GM12878 (cell line): ENCODE data around the gene AP3M1. TPM values are rescaled to one million over a fixed set of nuclear protein-coding genes. Genes with fewer than 3 reads are reported as not detected.

Source experiments
- ATAC-seq: fragments of 200-7000 bp; cut with Tn5 transposase; 3 replicates; pipeline ENCODE4 v1.9.1; 2020; ENCODE audit warnings: mild to moderate bottlenecking, moderate library complexity
- BruUV-seq: library from RNA; stranded (reverse); fragments of 400-500 nt; replicated peaks from 2 replicates; lab custom pipeline; 2021; lab: Mats Ljungman, UMichigan
- CTCF ChIA-PET: fragments of 300-600 bp; sonication (Branson Sonifier 250); formaldehyde crosslinking; extraction: SDS; loops from one replicate; lab custom pipeline; 2021; ENCODE audit warnings: inconsistent platforms; lab: Yijun Ruan, JAX
- POLR2A ChIA-PET: fragments of 350-600 bp; formaldehyde crosslinking; extraction: SDS; loops from one replicate; lab custom pipeline; 2021; ENCODE audit warnings: inconsistent platforms; lab: Charles Lee
- RAD21 ChIA-PET: fragments of 300-600 bp; sonication (Branson Sonifier 250); formaldehyde crosslinking; loops from one replicate; lab custom pipeline; 2023; ENCODE audit warnings: antibody characterized with exemption; ENCODE audit not compliant: unreplicated experiment; lab: Charles Lee
- SMC1A ChIA-PET: fragments of 300-600 bp; sonication (Branson Sonifier 250); formaldehyde crosslinking; loops from one replicate; lab custom pipeline; 2023; ENCODE audit not compliant: unreplicated experiment, uncharacterized antibody; lab: Charles Lee
- DNase-seq: peaks from one replicate; pipeline ENCODE4 v3.0.0-alpha.2; 2011; ENCODE audit warnings: low read depth, low spot score
- FAIRE-seq: peaks from 3 replicates; lab custom pipeline; 2011; peaks lifted over from hg19 to GRCh38; lab: Jason Lieb, UNC
- H2AFZ ChIP-seq: 2 replicates; pipeline ENCODE4 v1.6.0; 2011; ENCODE audit warnings: low read depth, low read length, control low read depth; ENCODE audit not compliant: control insufficient read depth
- H3K27ac ChIP-seq: 2 replicates; pipeline ENCODE4 v1.5.1; 2011; ENCODE audit warnings: control low read depth; ENCODE audit not compliant: control insufficient read depth, insufficient read depth
- H3K27me3 ChIP-seq, 2 experiments: replicated peaks in 1 of 2; 2 replicates each; pipeline versions ENCODE4 v1.6.0 to v1.6.1; 2011; ENCODE audit warnings: low read length in 1 of 2; ENCODE audit not compliant: control insufficient read depth in 2 of 2, insufficient read depth in 2 of 2
- H3K36me3 ChIP-seq, 2 experiments: 2 replicates each; pipeline ENCODE4 v1.5.1; 2011; ENCODE audit warnings: low read length in 1 of 2; ENCODE audit not compliant: control insufficient read depth in 2 of 2, insufficient read depth in 2 of 2
- H3K4me1 ChIP-seq: 2 replicates; pipeline ENCODE4 v1.6.1; 2011; ENCODE audit warnings: mild to moderate bottlenecking, low read length, moderate library complexity, mixed read lengths; ENCODE audit not compliant: control insufficient read depth, insufficient read depth
- H3K4me2 ChIP-seq: 2 replicates; pipeline ENCODE4 v1.6.0; 2011; ENCODE audit warnings: control low read depth; ENCODE audit not compliant: control insufficient read depth, insufficient read depth
- H3K4me3 ChIP-seq: fragments of 200-600 bp; sonication (generic); 2 replicates; pipeline ENCODE4 v1.5.1; 2016
- H3K79me2 ChIP-seq: 2 replicates; pipeline ENCODE4 v1.6.0; 2011; ENCODE audit warnings: low read length; ENCODE audit not compliant: control insufficient read depth, insufficient read depth
- H3K9ac ChIP-seq: 2 replicates; pipeline ENCODE4 v1.8.0; 2011; ENCODE audit warnings: low read length, control low read depth, mixed read lengths; ENCODE audit not compliant: control insufficient read depth, insufficient read depth
- H3K9me3 ChIP-seq: replicated peaks from 3 replicates; pipeline ENCODE4 v1.5.1; 2011; ENCODE audit warnings: mild to moderate bottlenecking, low read length; ENCODE audit not compliant: control insufficient read depth, insufficient read depth
- H4K20me1 ChIP-seq: 2 replicates; pipeline ENCODE4 v1.6.0; 2011; ENCODE audit not compliant: control insufficient read depth, insufficient read depth
- ATF7 ChIP-seq: fragments of 450-650 bp; IDR thresholded peaks from 2 replicates; pipeline ENCODE4 v1.6.1; 2016; ENCODE audit warnings: low read depth, mild to moderate bottlenecking
- CUX1 ChIP-seq: IDR thresholded peaks from 2 replicates; pipeline ENCODE4 v1.6.1; 2012; ENCODE audit warnings: improper control_type of control experiment, low read depth, low read length; ENCODE audit not compliant: insufficient replicate concordance
- MYB ChIP-seq: fragments of 150-350 bp; IDR thresholded peaks from 2 replicates; pipeline ENCODE4 v1.6.1; 2014; ENCODE audit warnings: mild to moderate bottlenecking, low read depth, low read length, borderline replicate concordance
- SKIL ChIP-seq: fragments of 450-650 bp; IDR thresholded peaks from 2 replicates; pipeline ENCODE4 v1.6.1; 2017; ENCODE audit warnings: mild to moderate bottlenecking, low read depth, inconsistent platforms; ENCODE audit not compliant: poor library complexity, severe bottlenecking
- TCF3 ChIP-seq: IDR thresholded peaks from 2 replicates; pipeline ENCODE4 v1.6.1; 2012; ENCODE audit warnings: low read depth, mild to moderate bottlenecking, low read length, borderline replicate concordance; ENCODE audit not compliant: insufficient read depth
- TCF7 ChIP-seq: IDR thresholded peaks from 2 replicates; pipeline ENCODE4 v1.6.1; 2014; ENCODE audit warnings: antibody characterized with exemption, borderline replicate concordance
- ZNF207 ChIP-seq: fragments of 450-650 bp; IDR thresholded peaks from 2 replicates; pipeline ENCODE4 v1.6.1; 2014; ENCODE audit warnings: antibody characterized with exemption, mild to moderate bottlenecking, borderline replicate concordance
- WGBS: methylation state at CpG from one replicate; pipeline ENCODE4 v1.1.6; 2016; ENCODE audit warnings: low lambda C conversion rate; ENCODE audit not compliant: insufficient replicate concordance, insufficient coverage; ENCODE audit errors: missing lambda C conversion rate; 5-methylcytosine and 5-hydroxymethylcytosine counted together
- in situ Hi-C: fragments of 300-500 bp; cut with MboI; formaldehyde crosslinking; loops from 9 replicates; pipeline ENCODE4 v1.14.3; 2018; ENCODE audit warnings: mixed read lengths
- intact Hi-C: fragments of 100-400 bp; cut with micrococcal nuclease; formaldehyde crosslinking; loops from one replicate; pipeline ENCODE4 v1.14.2; 2022; ENCODE audit not compliant: unreplicated experiment
- polyA plus RNA-seq, 11 experiments: library from polyadenylated mRNA; depleted of rRNA in 4 of 11; unstranded in 6 of 11; stranded (reverse) in 5 of 11; fragments of >200 nt; fragmentation: Nextera tagmentation in 4 of 11; fragmentation: Illumina TruSeq in 1 of 11; extraction: Ambion mirVana in 4 of 11; extraction: Trizol in 1 of 11; gene quantifications; 1 replicate in 1 of 11; 2 replicates in 10 of 11; pipeline versions ENCODE4 v1.2.1 to v1.2.3, GENCODE V29; 2011 to 2016; ENCODE audit warnings: inconsistent platforms in 2 of 11, missing spikeins in 2 of 11, low read depth in 1 of 11
- total RNA-seq, 4 experiments: library from RNA; depleted of rRNA in 3 of 4; stranded (reverse); fragments of >200 nt in 3 of 4; fragmentation: Illumina TruSeq in 1 of 4; extraction: Trizol in 1 of 4; gene quantifications; 2 replicates each; pipeline versions ENCODE4 v1.2.1 to v1.2.3, GENCODE V29; 2013 to 2021
- TF ChIP-seq, protein P1 (sequence below): IDR thresholded peaks from 2 replicates; pipeline ENCODE4 v1.6.1; 2011; ENCODE audit warnings: low read depth, mild to moderate bottlenecking, low read length, moderate library complexity, borderline replicate concordance; ENCODE audit errors: extremely low read depth
- TF ChIP-seq, protein P2 (sequence below): IDR thresholded peaks from 2 replicates; pipeline ENCODE4 v1.6.1; 2012; ENCODE audit warnings: low read depth, low read length, improper control_type of control experiment
- TF ChIP-seq, protein P3 (sequence below), 3 experiments: IDR thresholded peaks in 2 of 3; conservative IDR thresholded peaks in 1 of 3; 2 replicates each; pipeline ENCODE4 v1.5.1; 2011; ENCODE audit warnings: low read depth in 3 of 3, low read length in 3 of 3, mild to moderate bottlenecking in 3 of 3, control low read depth in 2 of 3, moderate library complexity in 2 of 3, inconsistent platforms in 1 of 3, mixed read lengths in 1 of 3; ENCODE audit not compliant: control insufficient read depth in 2 of 3, insufficient read depth in 1 of 3; ENCODE audit errors: extremely low read depth in 1 of 3

The AP3M1 gene
- total and polyA plus RNA-seq, 10 of the 15 experiments (the other 5 are each of a cell fraction or from before 2014, with no cell fraction given): 22.1 to 83.4 (median 47.7) TPM

- TF ChIP-seq ATF7: no peak
Measured at GRCh38 chr10:74109452-74109851, 41.2 kb downstream of the AP3M1 start (continued).

DNA sequence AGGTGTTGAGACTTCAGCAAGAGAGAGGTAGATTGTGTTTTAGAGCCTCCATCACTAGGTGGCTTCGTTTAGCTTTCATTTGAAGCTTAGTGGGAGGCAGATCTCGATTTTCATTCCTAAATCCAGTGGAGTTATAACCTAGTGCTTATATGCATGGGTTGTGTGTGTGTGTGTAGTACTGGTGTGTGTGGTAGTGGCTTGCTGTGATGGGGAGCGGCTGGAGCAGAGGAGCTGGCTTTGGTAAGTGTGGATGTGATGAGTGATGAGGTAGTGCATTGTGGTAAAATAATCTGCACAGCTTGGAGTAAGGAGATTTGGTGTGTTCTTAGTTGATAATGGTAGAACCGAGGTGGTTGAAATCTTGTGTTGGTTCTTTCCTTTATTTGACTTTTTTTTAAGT, 43.2 kb downstream of the AP3M1 start:
- CTCF ChIA-PET: interaction anchor here (0.9 to 13.9 kb wide), 11 partner anchors 8 to 219 kb away, joined by 3 to 185 read pairs (median 5); no protein-coding TSS in a partner anchor

More for the DNA sequence above, 43.2 kb downstream of the AP3M1 start:
- Histone ChIP-seq H3K79me2 (no peaks in the 10 kb centered on the region), H3K9ac (no peak overlapping the region), H3K4me1 (no peaks in the 10 kb centered on the region), H3K9me3 (no peaks in the 10 kb centered on the region), H3K36me3 (peaks cover 0 to 19% of the 10 kb centered on the region in 2 experiments; a peak in 3 of 4 replicates), H2AFZ (no peak overlapping the region), H4K20me1 (peaks cover 3% of the 10 kb centered on the region; the same call in 1 of the 2 replicates), H3K4me2 (no peak overlapping the region), H3K4me3 (no peak overlapping the region), H3K27ac (no peak overlapping the region), H3K27me3 (no peaks in the 10 kb centered on the region)
- FAIRE-seq (no peak), DNase-seq (no peak), ATAC-seq (no peak)
- SMC1A ChIA-PET: interaction anchor here (0.8 to 5.0 kb wide), 9 partner anchors 11 to 121 kb away, joined by 3 to 23 read pairs (median 5); no protein-coding TSS in a partner anchor
- intact Hi-C loops (no loop called here), in situ Hi-C loops (no loop called here)
- POLR2A ChIA-PET: interaction anchor here (1.0 kb wide), 1 partner anchor 14 kb away, joined by 3 read pairs; no protein-coding TSS in a partner anchor
- 91% methylated on average over 4 of the region's 4 CpGs for WGBS
- RAD21 ChIA-PET: interaction anchor here (0.9 to 1.4 kb wide), 4 partner anchors 104 to 221 kb away, joined by 3 to 6 read pairs (median 4); no protein-coding TSS in a partner anchor
- BruUV-seq: no TSS peak
- TF ChIP-seq SKIL (no peak), ZNF207 (no peak), TCF3 (no peak), CUX1 (no peak), TCF7 (no peak), MYB (no peak)
- TF ChIP-seq, protein P1, sequence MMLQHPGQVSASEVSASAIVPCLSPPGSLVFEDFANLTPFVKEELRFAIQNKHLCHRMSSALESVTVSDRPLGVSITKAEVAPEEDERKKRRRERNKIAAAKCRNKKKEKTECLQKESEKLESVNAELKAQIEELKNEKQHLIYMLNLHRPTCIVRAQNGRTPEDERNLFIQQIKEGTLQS: no peak
- TF ChIP-seq, protein P2, sequence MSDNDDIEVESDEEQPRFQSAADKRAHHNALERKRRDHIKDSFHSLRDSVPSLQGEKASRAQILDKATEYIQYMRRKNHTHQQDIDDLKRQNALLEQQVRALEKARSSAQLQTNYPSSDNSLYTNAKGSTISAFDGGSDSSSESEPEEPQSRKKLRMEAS: no peak
- TF ChIP-seq, protein P3, sequence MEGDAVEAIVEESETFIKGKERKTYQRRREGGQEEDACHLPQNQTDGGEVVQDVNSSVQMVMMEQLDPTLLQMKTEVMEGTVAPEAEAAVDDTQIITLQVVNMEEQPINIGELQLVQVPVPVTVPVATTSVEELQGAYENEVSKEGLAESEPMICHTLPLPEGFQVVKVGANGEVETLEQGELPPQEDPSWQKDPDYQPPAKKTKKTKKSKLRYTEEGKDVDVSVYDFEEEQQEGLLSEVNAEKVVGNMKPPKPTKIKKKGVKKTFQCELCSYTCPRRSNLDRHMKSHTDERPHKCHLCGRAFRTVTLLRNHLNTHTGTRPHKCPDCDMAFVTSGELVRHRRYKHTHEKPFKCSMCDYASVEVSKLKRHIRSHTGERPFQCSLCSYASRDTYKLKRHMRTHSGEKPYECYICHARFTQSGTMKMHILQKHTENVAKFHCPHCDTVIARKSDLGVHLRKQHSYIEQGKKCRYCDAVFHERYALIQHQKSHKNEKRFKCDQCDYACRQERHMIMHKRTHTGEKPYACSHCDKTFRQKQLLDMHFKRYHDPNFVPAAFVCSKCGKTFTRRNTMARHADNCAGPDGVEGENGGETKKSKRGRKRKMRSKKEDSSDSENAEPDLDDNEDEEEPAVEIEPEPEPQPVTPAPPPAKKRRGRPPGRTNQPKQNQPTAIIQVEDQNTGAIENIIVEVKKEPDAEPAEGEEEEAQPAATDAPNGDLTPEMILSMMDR (IDR thresholded peaks at IDR 0.05 in 2 of 3, conservative IDR thresholded peaks at IDR 0.05 in 1 of 3; ENCODE audit: control insufficient read depth in 2 of 3, extremely low read depth in 1 of 3, insufficient read depth in 1 of 3, low read depth in 3 of 3, low read length in 3 of 3): 0 out of 6 replicates have a peak, but pooled peaks of 1 of the 3 experiments have one; percentile 3
